SJSA1 (cell line): ENCODE data around the gene PACSIN2. TPM values are rescaled to one million over a fixed set of nuclear protein-coding genes. Genes with fewer than 3 reads are reported as not detected.

ENCODE experiments used
- DNase-seq, 2 experiments: peaks; one replicate each; pipeline ENCODE4 v3.0.0-alpha.2; 2015 to 2020; ENCODE audit warnings: low spot score in 2 of 2, low read depth in 1 of 2
- H3K27ac ChIP-seq: fragments of 250-450 bp; sonication (Bioruptor Pico); 2 replicates; pipeline ENCODE4 v1.5.1; 2020; ENCODE audit warnings: mild to moderate bottlenecking, moderate library complexity
- H3K27me3 ChIP-seq: fragments of 250-450 bp; sonication (Bioruptor Pico); replicated peaks from 2 replicates; pipeline ENCODE4 v1.5.1; 2020; ENCODE audit warnings: mild to moderate bottlenecking, moderate library complexity
- H3K36me3 ChIP-seq: fragments of 250-450 bp; sonication (Bioruptor Pico); 2 replicates; pipeline ENCODE4 v1.5.1; 2020; ENCODE audit warnings: mild to moderate bottlenecking
- H3K4me1 ChIP-seq: fragments of 250-450 bp; sonication (Bioruptor Pico); replicated peaks from 2 replicates; pipeline ENCODE4 v1.6.1; 2021; ENCODE audit warnings: mild to moderate bottlenecking
- H3K4me3 ChIP-seq: fragments of 250-450 bp; sonication (Bioruptor Pico); 2 replicates; pipeline ENCODE4 v1.5.1; 2020; ENCODE audit warnings: mild to moderate bottlenecking
- H3K9me3 ChIP-seq: fragments of 250-450 bp; sonication (Bioruptor Pico); replicated peaks from 2 replicates; pipeline ENCODE4 v1.5.1; 2020; ENCODE audit warnings: mild to moderate bottlenecking
- total RNA-seq: library from RNA; depleted of rRNA; stranded (reverse); fragments of >200 nt; shearing (Covaris generic); gene quantifications from 2 replicates; pipeline ENCODE4 v1.2.3, GENCODE V29; 2014; rRNA removed

PACSIN2 gene
- total RNA-seq: 98.3 and 100 TPM in 2 replicates

GRCh38 chr22:43014869-43015676, at the start of gene PACSIN2:
Gene PACSIN2, minus strand, starts transcription at chr22:43015149. Its CDS starts 103,069 bp downstream, at chr22:42912080.
- Histone ChIP-seq H3K9me3 (no peaks in the 10 kb centered on the region), H3K27me3 (no peaks in the 10 kb centered on the region), H3K4me3 (peak within 1 kb of the TSS; percentile 73), H3K27ac (peak within 1 kb of the TSS; percentile 40), H3K36me3 (peaks cover 6% of the 10 kb centered on the region; the same call in 1 of the 2 replicates), H3K4me1 (peaks cover 32% of the 10 kb centered on the region)
- peak; percentile 97 to 100 for DNase-seq

GRCh38 chr22:43060183-43060582, 45.2 kb upstream of the PACSIN2 start:
- H3K4me1 ChIP-seq: peaks cover under 1% of the 10 kb centered on the region; the same call in 1 of the 2 replicates
- no peaks in the 10 kb centered on the region for H3K27me3 ChIP-seq
- no peak for DNase-seq
- no peaks in the 10 kb centered on the region for H3K9me3 ChIP-seq
- no peak overlapping the region for H3K4me3 ChIP-seq
- no peak overlapping the region for H3K27ac ChIP-seq
- peaks cover 24% of the 10 kb centered on the region for H3K36me3 ChIP-seq

GRCh38 chr22:43057641-43058040, 42.7 kb upstream of the PACSIN2 start:
- no peak for DNase-seq
- Histone ChIP-seq H3K4me1 (no peaks in the 10 kb centered on the region), H3K9me3 (no peaks in the 10 kb centered on the region), H3K36me3 (peaks cover 16% of the 10 kb centered on the region), H3K4me3 (no peak overlapping the region), H3K27ac (no peak overlapping the region), H3K27me3 (no peaks in the 10 kb centered on the region)

- Histone ChIP-seq H3K36me3 (peaks cover 2% of the 10 kb centered on the region; the same call in 1 of the 2 replicates), H3K4me1 (no peaks in the 10 kb centered on the region), H3K27me3 (no peaks in the 10 kb centered on the region), H3K4me3 (no peak overlapping the region), H3K9me3 (no peaks in the 10 kb centered on the region), H3K27ac (no peak overlapping the region)
- no peak for DNase-seq
Measured at GRCh38 chr22:43053176-43053575, 38.2 kb upstream of the PACSIN2 start.

- no peak for DNase-seq
- Histone ChIP-seq H3K36me3 (peaks cover 5% of the 10 kb centered on the region), H3K27ac (no peak overlapping the region), H3K4me1 (peaks cover 11% of the 10 kb centered on the region), H3K4me3 (no peak overlapping the region), H3K27me3 (no peaks in the 10 kb centered on the region), H3K9me3 (no peaks in the 10 kb centered on the region)
Measured at GRCh38 chr22:43050995-43051394, 36.0 kb upstream of the PACSIN2 start.

GRCh38 chr22:43047605-43048004, 32.7 kb upstream of the PACSIN2 start:
- no peak overlapping the region for H3K4me3 ChIP-seq
- H3K27ac ChIP-seq: peak overlapping the region; percentile 17; the same call in 1 of the 2 replicates
- peaks cover 5% of the 10 kb centered on the region for H3K36me3 ChIP-seq

GRCh38 chr22:43044290-43044712, 29.4 kb upstream of the PACSIN2 start:
- Histone ChIP-seq H3K9me3 (no peaks in the 10 kb centered on the region), H3K36me3 (peaks cover 2% of the 10 kb centered on the region)
- no peak for DNase-seq

More at GRCh38 chr22:43047605-43048004, 32.7 kb upstream of the PACSIN2 start:
- no peak for DNase-seq
- Histone ChIP-seq H3K9me3 (no peaks in the 10 kb centered on the region), H3K27me3 (no peaks in the 10 kb centered on the region), H3K4me1 (peaks cover 26% of the 10 kb centered on the region)

GRCh38 chr22:43042101-43042780, 27.3 kb upstream of the PACSIN2 start:
- H3K27me3 ChIP-seq: no peaks in the 10 kb centered on the region
- H3K27ac ChIP-seq: peak overlapping the region; percentile 70
- H3K4me3 ChIP-seq: no peak overlapping the region
- no peaks in the 10 kb centered on the region for H3K9me3 ChIP-seq
- peaks cover 54% of the 10 kb centered on the region for H3K4me1 ChIP-seq
- peak; percentile 96 to 99 for DNase-seq
- H3K36me3 ChIP-seq: no peaks in the 10 kb centered on the region; the same call in none of the 2 replicates

More at GRCh38 chr22:43044290-43044712, 29.4 kb upstream of the PACSIN2 start:
- Histone ChIP-seq H3K27ac (no peak overlapping the region), H3K4me1 (peaks cover 54% of the 10 kb centered on the region), H3K4me3 (no peak overlapping the region), H3K27me3 (no peaks in the 10 kb centered on the region)

- H3K4me1 ChIP-seq: peaks cover 58% of the 10 kb centered on the region
- no peak for DNase-seq
Measured at GRCh38 chr22:43039800-43040199, 24.9 kb upstream of the PACSIN2 start.

GRCh38 chr22:43038325-43038724, 23.4 kb upstream of the PACSIN2 start:
- peaks cover 60% of the 10 kb centered on the region for H3K4me1 ChIP-seq
- H3K27me3 ChIP-seq: no peaks in the 10 kb centered on the region
- H3K4me3 ChIP-seq: no peak overlapping the region
- no peak for DNase-seq
- no peak overlapping the region for H3K27ac ChIP-seq
- no peaks in the 10 kb centered on the region for H3K9me3 ChIP-seq
- no peaks in the 10 kb centered on the region for H3K36me3 ChIP-seq

More at GRCh38 chr22:43039800-43040199, 24.9 kb upstream of the PACSIN2 start:
- no peak overlapping the region for H3K4me3 ChIP-seq
- H3K9me3 ChIP-seq: no peaks in the 10 kb centered on the region
- H3K27me3 ChIP-seq: no peaks in the 10 kb centered on the region
- no peaks in the 10 kb centered on the region for H3K36me3 ChIP-seq
- no peak overlapping the region for H3K27ac ChIP-seq

GRCh38 chr22:43036282-43036829, 21.4 kb upstream of the PACSIN2 start:
- no peak for DNase-seq

GRCh38 chr22:43035250-43035649, 20.3 kb upstream of the PACSIN2 start:
- Histone ChIP-seq H3K4me1 (peaks cover 38% of the 10 kb centered on the region), H3K27me3 (no peaks in the 10 kb centered on the region), H3K36me3 (no peaks in the 10 kb centered on the region), H3K9me3 (no peaks in the 10 kb centered on the region), H3K27ac (no peak overlapping the region), H3K4me3 (no peak overlapping the region)
- DNase-seq: no peak

More at GRCh38 chr22:43036282-43036829, 21.4 kb upstream of the PACSIN2 start:
- Histone ChIP-seq H3K27ac (no peak overlapping the region), H3K4me3 (no peak overlapping the region), H3K36me3 (no peaks in the 10 kb centered on the region), H3K4me1 (peaks cover 46% of the 10 kb centered on the region), H3K27me3 (no peaks in the 10 kb centered on the region), H3K9me3 (no peaks in the 10 kb centered on the region)

- H3K9me3 ChIP-seq: no peaks in the 10 kb centered on the region
- DNase-seq: peak in 1 of 2 experiments; percentile 60
- H3K4me3 ChIP-seq: no peak overlapping the region
- H3K27me3 ChIP-seq: no peaks in the 10 kb centered on the region
- H3K4me1 ChIP-seq: peaks cover 21% of the 10 kb centered on the region
- no peaks in the 10 kb centered on the region for H3K36me3 ChIP-seq
- no peak overlapping the region for H3K27ac ChIP-seq
Measured at GRCh38 chr22:43031617-43032016, 16.7 kb upstream of the PACSIN2 start.
